Spleen (tissue), 11 donors: ENCODE data around the gene IGF2R. TPM values are rescaled to one million over a fixed set of nuclear protein-coding genes. Genes with fewer than 3 reads are reported as not detected.
"Not testable (repeated sequence)": the region's sequence is repeated elsewhere in the genome, so short reads cannot be mapped to it uniquely, and the experiment has no call there.

ENCODE experiments used
- DNase-seq: peaks from one replicate; pipeline ENCODE4 v3.0.0-alpha.2; 2020
- H3K27ac ChIP-seq, 8 donors: fragments of 200-600 bp; sonication (generic) in 7 of 8; 1 replicate in 4 of 8; 2 replicates in 4 of 8; pipeline versions ENCODE4 v1.5.0 to v1.8.0; 2016 to 2021; ENCODE audit warnings: inconsistent platforms in 4 of 8, mild to moderate bottlenecking in 4 of 8, moderate library complexity in 1 of 8
- H3K27me3 ChIP-seq, 7 donors: fragments of 200-600 bp; sonication (generic) in 6 of 7; replicated peaks in 1 of 7; 1 replicate in 4 of 7; 2 replicates in 3 of 7; pipeline versions ENCODE4 v1.5.0 to v1.8.0; 2016 to 2021; ENCODE audit warnings: inconsistent platforms in 3 of 7, mild to moderate bottlenecking in 1 of 7
- H3K36me3 ChIP-seq, 6 donors: fragments of 200-600 bp; sonication (generic) in 5 of 6; 1 replicate in 4 of 6; 2 replicates in 2 of 6; pipeline versions ENCODE4 v1.5.0 to v1.8.0; 2016 to 2021; ENCODE audit warnings: inconsistent platforms in 2 of 6
- H3K4me1 ChIP-seq, 6 donors: fragments of 200-600 bp; sonication (generic) in 5 of 6; 1 replicate in 3 of 6; 2 replicates in 3 of 6; pipeline versions ENCODE4 v1.5.0 to v1.8.0; 2016 to 2021; ENCODE audit warnings: inconsistent platforms in 3 of 6
- H3K4me3 ChIP-seq, 8 donors: fragments of 200-600 bp; sonication (generic) in 7 of 8; 1 replicate in 4 of 8; 2 replicates in 4 of 8; pipeline versions ENCODE4 v1.5.0 to v1.8.0; 2016 to 2021; ENCODE audit warnings: inconsistent platforms in 4 of 8, mild to moderate bottlenecking in 4 of 8, moderate library complexity in 2 of 8
- H3K9me3 ChIP-seq, 8 donors: fragments of 200-600 bp; sonication (generic) in 7 of 8; 1 replicate in 4 of 8; 2 replicates in 4 of 8; pipeline versions ENCODE4 v1.5.0 to v1.8.0; 2016 to 2021; ENCODE audit warnings: inconsistent platforms in 4 of 8
- POLR2A ChIP-seq, 3 donors: fragments of 450-650 bp; IDR thresholded peaks; one replicate each; pipeline ENCODE4 v1.5.1; 2017; ENCODE audit warnings: antibody characterized with exemption in 3 of 3, mild to moderate bottlenecking in 1 of 3
- POLR2AphosphoS5 ChIP-seq, 3 donors: sonication (generic); formaldehyde crosslinking; IDR thresholded peaks; one replicate each; pipeline ENCODE4 v1.5.1; 2017; ENCODE audit warnings: antibody characterized with exemption in 3 of 3
- WGBS, 5 donors: extraction: QIAGEN DNeasy Blood & Tissue Kit in 3 of 5; methylation state at CpG; one replicate each; pipeline versions ENCODE4 v1.1.5 to v1.1.7; 2013 to 2018; 5-methylcytosine and 5-hydroxymethylcytosine counted together
- intact Hi-C: fragments of 100-400 bp; cut with DNase I; formaldehyde crosslinking; loops from one replicate; pipeline ENCODE4 v1.15.0; 2023; ENCODE audit warnings: low total_unique reads
- polyA plus RNA-seq, 3 donors: library from polyadenylated mRNA; stranded (reverse); fragments of 200-250 nt; gene quantifications; one replicate each; pipeline ENCODE4 v1.2.1, GENCODE V29; 2013
- total RNA-seq, 7 donors: library from RNA; depleted of rRNA in 3 of 7; stranded (reverse); fragments of >200 nt in 3 of 7; fragmentation: NEBNext Ultra II Directional in 4 of 7; extraction: Animal tissue kit (Norgen Biotek cat#: 25700) in 4 of 7; gene quantifications; one replicate each; pipeline versions ENCODE4 v1.1.0 to v1.2.1, GENCODE V29; 2016 to 2021
- TF ChIP-seq, protein P1 (sequence below), 11 experiments: fragments of 200-600 bp in 7 of 11; fragments of 450-650 bp in 4 of 11; sonication (generic) in 4 of 11; IDR thresholded peaks in 8 of 11; conservative IDR thresholded peaks in 3 of 11; 1 replicate in 7 of 11; 2 replicates in 4 of 11; pipeline versions ENCODE4 v1.4.0 to v1.8.0; 2016 to 2021; ENCODE audit warnings: antibody characterized with exemption in 11 of 11, inconsistent platforms in 4 of 11, mild to moderate bottlenecking in 1 of 11
- donor health status: healthy with polysubstance abuse.
- donor health status: DM: no; HTN: no; CAD: no; lungs with moderate emphysema.
- donor health status: DM: no; HTN: no; CAD: no.
- donor health status: Bipolar disorder and iron deficiency.
- donor health status: healthy.
- donor health status: DM: no; HTN: no; CAD: no.
- donor health status: DM: yes; HTN: yes; CAD: no.

Gene IGF2R
- total and polyA plus RNA-seq, 10 donors: 6.9 to 193 (median 159) TPM

DNA sequence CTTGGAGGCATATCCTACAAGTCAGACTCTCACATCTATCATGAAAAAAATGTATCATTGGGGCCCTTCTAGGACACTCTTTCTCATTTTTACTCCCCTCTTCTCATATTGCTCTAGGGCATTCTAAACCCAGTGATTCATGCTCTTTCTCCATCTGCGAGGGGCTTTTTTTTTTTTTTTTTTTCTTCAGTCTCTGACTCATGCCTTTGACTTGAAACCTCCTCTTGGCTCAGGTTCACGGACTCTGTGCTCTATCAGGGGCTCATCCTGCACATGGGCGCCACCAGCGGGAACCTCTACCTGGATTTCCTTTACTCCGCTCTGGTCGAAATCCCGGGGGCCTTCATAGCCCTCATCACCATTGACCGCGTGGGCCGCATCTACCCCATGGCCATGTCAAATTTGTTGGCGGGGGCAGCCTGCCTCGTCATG lies 170.6 kb downstream of the IGF2R start:
- Histone ChIP-seq H3K27ac (no peak overlapping the region), H3K4me1 (peaks cover 0 to 7% (median 3%) of the 10 kb centered on the region in 6 donors), H3K27me3 (no peaks in the 10 kb centered on the region), H3K9me3 (no peaks in the 10 kb centered on the region), H3K36me3 (peaks cover 0 to 7% (median 0%) of the 10 kb centered on the region in 6 donors), H3K4me3 (no peak overlapping the region)
- intact Hi-C loops: loop anchor here (5.0 to 10.0 kb wide), 2 partner anchors 318 to 395 kb away; no protein-coding TSS in a partner anchor
- WGBS, 5 donors: 88 to 92% (median 90%) methylated on average over 12 of the region's 12 CpGs
- DNase-seq: no peak
- no peak for TF ChIP-seq POLR2AphosphoS5 (IDR thresholded peaks at IDR 0.05)
- TF ChIP-seq, protein P1, sequence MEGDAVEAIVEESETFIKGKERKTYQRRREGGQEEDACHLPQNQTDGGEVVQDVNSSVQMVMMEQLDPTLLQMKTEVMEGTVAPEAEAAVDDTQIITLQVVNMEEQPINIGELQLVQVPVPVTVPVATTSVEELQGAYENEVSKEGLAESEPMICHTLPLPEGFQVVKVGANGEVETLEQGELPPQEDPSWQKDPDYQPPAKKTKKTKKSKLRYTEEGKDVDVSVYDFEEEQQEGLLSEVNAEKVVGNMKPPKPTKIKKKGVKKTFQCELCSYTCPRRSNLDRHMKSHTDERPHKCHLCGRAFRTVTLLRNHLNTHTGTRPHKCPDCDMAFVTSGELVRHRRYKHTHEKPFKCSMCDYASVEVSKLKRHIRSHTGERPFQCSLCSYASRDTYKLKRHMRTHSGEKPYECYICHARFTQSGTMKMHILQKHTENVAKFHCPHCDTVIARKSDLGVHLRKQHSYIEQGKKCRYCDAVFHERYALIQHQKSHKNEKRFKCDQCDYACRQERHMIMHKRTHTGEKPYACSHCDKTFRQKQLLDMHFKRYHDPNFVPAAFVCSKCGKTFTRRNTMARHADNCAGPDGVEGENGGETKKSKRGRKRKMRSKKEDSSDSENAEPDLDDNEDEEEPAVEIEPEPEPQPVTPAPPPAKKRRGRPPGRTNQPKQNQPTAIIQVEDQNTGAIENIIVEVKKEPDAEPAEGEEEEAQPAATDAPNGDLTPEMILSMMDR (IDR thresholded peaks at IDR 0.05 in 8 of 11, conservative IDR thresholded peaks at IDR 0.05 in 3 of 11): no peak
- no peak for TF ChIP-seq POLR2A (IDR thresholded peaks at IDR 0.05)

DNA sequence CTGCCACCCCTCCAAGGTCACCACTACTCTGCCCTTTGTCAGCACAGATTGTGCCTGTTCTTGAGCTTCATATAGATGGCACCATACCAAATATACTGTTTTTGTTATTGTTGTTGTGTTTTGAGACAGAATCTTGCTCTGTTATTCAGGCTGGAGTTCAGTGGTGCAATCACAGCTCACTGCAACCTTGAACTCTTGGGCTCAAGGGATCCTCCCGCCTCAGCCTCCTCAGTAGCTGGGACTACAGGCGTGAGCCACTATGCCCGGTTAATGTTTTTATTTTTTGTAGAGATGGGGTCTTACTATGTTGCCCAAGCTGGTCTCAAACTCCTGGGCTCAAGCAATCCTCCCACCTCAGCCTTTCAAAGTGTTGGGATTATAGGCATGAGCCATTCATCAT lies 171.6 kb downstream of the IGF2R start:
- DNase-seq, H3K4me1 ChIP-seq, H3K36me3 ChIP-seq, H3K27me3 ChIP-seq, H3K27ac ChIP-seq, intact Hi-C loops, H3K9me3 ChIP-seq, H3K4me3 ChIP-seq: not testable (repeated sequence)
- WGBS, 5 donors: 77 to 93% (median 83%) methylated on average over 3 of the region's 3 CpGs

DNA sequence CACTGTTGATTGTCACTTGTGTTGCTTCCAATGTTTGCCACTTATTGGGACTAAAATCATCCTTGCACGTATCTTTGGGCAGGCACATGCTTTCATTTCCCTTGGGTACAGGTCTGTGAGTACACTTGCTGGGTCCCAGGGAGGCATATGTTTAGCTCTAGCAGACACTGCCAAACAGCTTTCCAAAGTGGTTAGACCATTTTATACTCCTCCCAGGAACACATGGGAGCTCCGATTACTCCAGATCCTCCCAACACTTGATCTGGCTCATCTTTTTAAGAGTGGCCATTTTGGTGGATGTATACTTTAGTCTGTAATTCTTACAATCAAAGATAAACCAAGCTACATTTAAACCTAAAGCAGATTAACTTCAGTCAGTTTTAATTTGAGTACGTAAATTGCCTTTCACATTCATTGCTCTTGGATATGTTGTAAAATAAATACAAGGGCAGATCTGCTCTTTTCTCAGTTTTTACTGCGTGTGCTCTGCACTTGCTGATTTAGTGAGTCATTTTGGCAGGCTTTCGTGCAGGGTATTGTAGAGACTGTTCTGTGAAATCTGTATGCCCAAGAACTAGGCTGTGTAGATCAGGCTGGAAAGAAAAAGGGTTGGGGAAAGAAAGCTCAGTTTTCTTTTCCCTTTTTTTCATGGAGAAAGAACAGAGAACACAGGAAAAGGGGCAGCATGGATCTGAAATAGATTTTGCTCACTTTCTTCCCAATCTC lies 172.3 kb downstream of the IGF2R start:
- 82 to 94% (median 87%) methylated on average over 5 of the region's 5 CpGs for WGBS, 5 donors
- TF ChIP-seq, protein P1 (IDR thresholded peaks at IDR 0.05 in 8 of 11, conservative IDR thresholded peaks at IDR 0.05 in 3 of 11): no peak
- TF ChIP-seq POLR2AphosphoS5 (IDR thresholded peaks at IDR 0.05): no peak
- no peak for TF ChIP-seq POLR2A (IDR thresholded peaks at IDR 0.05)
- H3K4me3 ChIP-seq: no peak overlapping the region
- H3K9me3 ChIP-seq: no peaks in the 10 kb centered on the region
- intact Hi-C loops: no loop called here
- H3K4me1 ChIP-seq: peaks cover 0 to 7% (median 3%) of the 10 kb centered on the region in 6 donors
- H3K36me3 ChIP-seq: peaks cover 0 to 7% (median 0%) of the 10 kb centered on the region in 6 donors
- no peak overlapping the region for H3K27ac ChIP-seq
- no peak for DNase-seq
- H3K27me3 ChIP-seq: no peaks in the 10 kb centered on the region

DNA sequence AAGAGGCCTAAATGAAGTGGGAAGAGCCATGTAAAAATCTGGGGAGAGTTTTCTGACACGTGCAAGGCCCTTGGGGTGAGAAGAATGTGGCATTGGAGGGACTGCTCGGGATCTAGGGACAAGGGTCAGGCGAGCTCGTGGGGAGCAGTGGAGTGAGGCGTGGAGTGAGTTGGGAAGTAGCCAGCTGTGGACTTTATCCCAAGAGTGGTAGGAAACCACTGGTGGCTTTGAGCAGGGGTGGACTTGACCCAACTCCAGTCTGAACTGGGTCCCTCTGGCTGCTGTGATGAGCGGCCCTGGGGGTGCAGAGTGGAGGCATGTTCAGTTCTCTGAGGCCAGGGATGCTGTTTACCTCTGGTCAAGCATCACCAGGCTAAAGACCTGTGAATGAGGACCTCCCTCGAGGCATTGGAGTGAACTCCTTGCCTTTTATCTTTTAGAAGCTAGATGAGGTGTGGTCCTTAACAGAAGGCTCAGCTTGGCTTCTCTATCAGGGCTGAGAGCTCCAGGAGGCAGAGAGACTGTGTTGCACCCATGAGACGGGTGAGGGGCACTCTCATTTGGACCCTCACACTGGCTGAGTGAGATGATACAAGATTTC lies 173.3 kb downstream of the IGF2R start:
- H3K4me1 ChIP-seq: peaks cover 0 to 7% (median 3%) of the 10 kb centered on the region in 6 donors
- no peak overlapping the region for H3K4me3 ChIP-seq
- no peak overlapping the region for H3K27ac ChIP-seq
- 81 to 88% (median 82%) methylated on average over 7 to 8 of the region's 8 CpGs for WGBS, 5 donors
- intact Hi-C loops: no loop called here
- DNase-seq: no peak
- H3K27me3 ChIP-seq: no peaks in the 10 kb centered on the region
- H3K36me3 ChIP-seq: peaks cover 0 to 7% (median 0%) of the 10 kb centered on the region in 6 donors
- TF ChIP-seq POLR2A (IDR thresholded peaks at IDR 0.05) (no peak), POLR2AphosphoS5 (IDR thresholded peaks at IDR 0.05) (no peak)
- TF ChIP-seq, protein P1 (IDR thresholded peaks at IDR 0.05 in 8 of 11, conservative IDR thresholded peaks at IDR 0.05 in 3 of 11): no peak
- no peaks in the 10 kb centered on the region for H3K9me3 ChIP-seq
